ENCODE data around the gene SLC49A3.

GRCh38 chr4:656436-657337 lies 32.3 kb downstream of the SLC49A3 start:
- TF ChIP-seq POLR2A (IDR thresholded peaks at IDR 0.05; ENCODE audit: low read length) (no peak), GATA1 (IDR thresholded peaks at IDR 0.05; ENCODE audit: low read depth, low read length) (no peak)

All from erythroblast (primary cell).